ENCODE data around the gene RNGTT.

The RNGTT gene

GRCh38 chr6:88662653-88663174 lies 300.7 kb downstream of the RNGTT start:
- Histone ChIP-seq H3K9ac (ENCODE audit: low read length) (no peak overlapping the region), H3K4me1 (ENCODE audit: insufficient read depth, low read length) (no peaks in the 10 kb centered on the region), H3K36me3 (ENCODE audit: insufficient read depth, low read length) (no peaks in the 10 kb centered on the region), H3K9me3 (ENCODE audit: low read length) (no peaks in the 10 kb centered on the region), H3K27me3 (ENCODE audit: control insufficient read depth in 1 of 2, insufficient read depth in 2 of 2, low read length in 2 of 2) (no peaks in the 10 kb centered on the region), H3K27ac (ENCODE audit: low read depth, low read length) (no peak overlapping the region), H3K4me3 (ENCODE audit: low read depth in 1 of 2, low read length in 2 of 2) (no peak overlapping the region)

- no peak overlapping the region for H3K9ac ChIP-seq (ENCODE audit: low read length)
- no peaks in the 10 kb centered on the region for H3K4me1 ChIP-seq (ENCODE audit: insufficient read depth, low read length)
- H3K27me3 ChIP-seq (ENCODE audit: control insufficient read depth in 1 of 2, insufficient read depth in 2 of 2, low read length in 2 of 2) = no peaks in the 10 kb centered on the region
- H3K36me3 ChIP-seq (ENCODE audit: insufficient read depth, low read length) = no peaks in the 10 kb centered on the region
- H3K27ac ChIP-seq (ENCODE audit: low read depth, low read length) = no peak overlapping the region
- H3K4me3 ChIP-seq (ENCODE audit: low read depth in 1 of 2, low read length in 2 of 2) = no peak overlapping the region
- no peaks in the 10 kb centered on the region for H3K9me3 ChIP-seq (ENCODE audit: low read length)
These were observed 301.2 kb downstream of the RNGTT start for GRCh38 chr6:88662163-88662580.

GRCh38 chr6:88661136-88661535 lies 302.3 kb downstream of the RNGTT start:
- no peaks in the 10 kb centered on the region for H3K9me3 ChIP-seq (ENCODE audit: low read length)

GRCh38 chr6:88655586-88655985 lies 307.8 kb downstream of the RNGTT start:
- Histone ChIP-seq H3K9ac (ENCODE audit: low read length) (no peak overlapping the region), H3K4me1 (ENCODE audit: insufficient read depth, low read length) (no peaks in the 10 kb centered on the region), H3K36me3 (ENCODE audit: insufficient read depth, low read length) (no peaks in the 10 kb centered on the region), H3K27me3 (ENCODE audit: control insufficient read depth in 1 of 2, insufficient read depth in 2 of 2, low read length in 2 of 2) (no peaks in the 10 kb centered on the region), H3K9me3 (ENCODE audit: low read length) (no peaks in the 10 kb centered on the region), H3K4me3 (ENCODE audit: low read depth in 1 of 2, low read length in 2 of 2) (no peak overlapping the region), H3K27ac (ENCODE audit: low read depth, low read length) (no peak overlapping the region)

More at GRCh38 chr6:88661136-88661535, 302.3 kb downstream of the RNGTT start:
- Histone ChIP-seq H3K4me1 (ENCODE audit: insufficient read depth, low read length) (no peaks in the 10 kb centered on the region), H3K27ac (ENCODE audit: low read depth, low read length) (no peak overlapping the region), H3K4me3 (ENCODE audit: low read depth in 1 of 2, low read length in 2 of 2) (no peak overlapping the region), H3K36me3 (ENCODE audit: insufficient read depth, low read length) (no peaks in the 10 kb centered on the region), H3K27me3 (ENCODE audit: control insufficient read depth in 1 of 2, insufficient read depth in 2 of 2, low read length in 2 of 2) (no peaks in the 10 kb centered on the region), H3K9ac (ENCODE audit: low read length) (no peak overlapping the region)

- Histone ChIP-seq H3K36me3 (ENCODE audit: insufficient read depth, low read length) (no peaks in the 10 kb centered on the region), H3K9ac (ENCODE audit: low read length) (no peak overlapping the region), H3K27me3 (ENCODE audit: control insufficient read depth in 1 of 2, insufficient read depth in 2 of 2, low read length in 2 of 2) (no peaks in the 10 kb centered on the region), H3K9me3 (ENCODE audit: low read length) (no peaks in the 10 kb centered on the region), H3K27ac (ENCODE audit: low read depth, low read length) (no peak overlapping the region), H3K4me1 (ENCODE audit: insufficient read depth, low read length) (no peaks in the 10 kb centered on the region), H3K4me3 (ENCODE audit: low read depth in 1 of 2, low read length in 2 of 2) (no peak overlapping the region)
These were observed 309.5 kb downstream of the RNGTT start for GRCh38 chr6:88653936-88654335.

- Histone ChIP-seq H3K27ac (ENCODE audit: low read depth, low read length) (no peak overlapping the region), H3K36me3 (ENCODE audit: insufficient read depth, low read length) (no peaks in the 10 kb centered on the region), H3K9ac (ENCODE audit: low read length) (no peak overlapping the region), H3K27me3 (ENCODE audit: control insufficient read depth in 1 of 2, insufficient read depth in 2 of 2, low read length in 2 of 2) (no peaks in the 10 kb centered on the region), H3K9me3 (ENCODE audit: low read length) (no peaks in the 10 kb centered on the region), H3K4me1 (ENCODE audit: insufficient read depth, low read length) (no peaks in the 10 kb centered on the region), H3K4me3 (ENCODE audit: low read depth in 1 of 2, low read length in 2 of 2) (no peak overlapping the region)
These were observed 312.0 kb downstream of the RNGTT start for GRCh38 chr6:88651400-88651799.

- no peak overlapping the region for H3K9ac ChIP-seq (ENCODE audit: low read length)
- no peaks in the 10 kb centered on the region for H3K27me3 ChIP-seq (ENCODE audit: control insufficient read depth in 1 of 2, insufficient read depth in 2 of 2, low read length in 2 of 2)
- no peak overlapping the region for H3K4me3 ChIP-seq (ENCODE audit: low read depth in 1 of 2, low read length in 2 of 2)
- H3K4me1 ChIP-seq (ENCODE audit: insufficient read depth, low read length) = no peaks in the 10 kb centered on the region
- H3K36me3 ChIP-seq (ENCODE audit: insufficient read depth, low read length) = no peaks in the 10 kb centered on the region
- H3K9me3 ChIP-seq (ENCODE audit: low read length) = no peaks in the 10 kb centered on the region
- no peak overlapping the region for H3K27ac ChIP-seq (ENCODE audit: low read depth, low read length)
These were observed 312.4 kb downstream of the RNGTT start for GRCh38 chr6:88650979-88651378.

- Histone ChIP-seq H3K36me3 (ENCODE audit: insufficient read depth, low read length) (no peaks in the 10 kb centered on the region), H3K27ac (ENCODE audit: low read depth, low read length) (no peak overlapping the region), H3K9ac (ENCODE audit: low read length) (no peak overlapping the region), H3K27me3 (ENCODE audit: control insufficient read depth in 1 of 2, insufficient read depth in 2 of 2, low read length in 2 of 2) (no peaks in the 10 kb centered on the region), H3K4me1 (ENCODE audit: insufficient read depth, low read length) (no peaks in the 10 kb centered on the region), H3K4me3 (ENCODE audit: low read depth in 1 of 2, low read length in 2 of 2) (no peak overlapping the region), H3K9me3 (ENCODE audit: low read length) (no peaks in the 10 kb centered on the region)
These were observed 313.3 kb downstream of the RNGTT start for GRCh38 chr6:88650029-88650619.

- Histone ChIP-seq H3K4me3 (ENCODE audit: low read depth in 1 of 2, low read length in 2 of 2) (no peak overlapping the region), H3K36me3 (ENCODE audit: insufficient read depth, low read length) (no peaks in the 10 kb centered on the region), H3K9me3 (ENCODE audit: low read length) (no peaks in the 10 kb centered on the region), H3K4me1 (ENCODE audit: insufficient read depth, low read length) (peaks cover 11% of the 10 kb centered on the region), H3K9ac (ENCODE audit: low read length) (no peak overlapping the region), H3K27ac (ENCODE audit: low read depth, low read length) (no peak overlapping the region), H3K27me3 (ENCODE audit: control insufficient read depth in 1 of 2, insufficient read depth in 2 of 2, low read length in 2 of 2) (no peaks in the 10 kb centered on the region)
These were observed 322.1 kb downstream of the RNGTT start for GRCh38 chr6:88641178-88641903.

- no peaks in the 10 kb centered on the region for H3K9me3 ChIP-seq (ENCODE audit: low read length)
- no peaks in the 10 kb centered on the region for H3K27me3 ChIP-seq (ENCODE audit: control insufficient read depth in 1 of 2, insufficient read depth in 2 of 2, low read length in 2 of 2)
- no peak overlapping the region for H3K4me3 ChIP-seq (ENCODE audit: low read depth in 1 of 2, low read length in 2 of 2)
- H3K4me1 ChIP-seq (ENCODE audit: insufficient read depth, low read length) = peaks cover 11% of the 10 kb centered on the region
- H3K36me3 ChIP-seq (ENCODE audit: insufficient read depth, low read length) = no peaks in the 10 kb centered on the region
- no peak overlapping the region for H3K9ac ChIP-seq (ENCODE audit: low read length)
- no peak overlapping the region for H3K27ac ChIP-seq (ENCODE audit: low read depth, low read length)
These were observed 325.5 kb downstream of the RNGTT start for GRCh38 chr6:88637761-88638545.

GRCh38 chr6:88636871-88637270 lies 326.5 kb downstream of the RNGTT start:
- Histone ChIP-seq H3K9me3 (ENCODE audit: low read length) (no peaks in the 10 kb centered on the region), H3K27ac (ENCODE audit: low read depth, low read length) (no peak overlapping the region), H3K4me1 (ENCODE audit: insufficient read depth, low read length) (peaks cover 5% of the 10 kb centered on the region), H3K4me3 (ENCODE audit: low read depth in 1 of 2, low read length in 2 of 2) (no peak overlapping the region), H3K36me3 (ENCODE audit: insufficient read depth, low read length) (no peaks in the 10 kb centered on the region), H3K27me3 (ENCODE audit: control insufficient read depth in 1 of 2, insufficient read depth in 2 of 2, low read length in 2 of 2) (no peaks in the 10 kb centered on the region), H3K9ac (ENCODE audit: low read length) (no peak overlapping the region)
